Dermis blood vessel endothelial cell (primary cell): ENCODE results near the gene ADAMTSL2. TPM values are rescaled to one million over a fixed set of nuclear protein-coding genes. Genes with fewer than 3 reads are reported as not detected.

Experiments
- DNase-seq: peaks from one replicate; pipeline ENCODE4 v3.0.0; 2010
- total RNA-seq: library from RNA; depleted of rRNA; stranded (reverse); fragments of >200 nt; gene quantifications from 2 replicates; pipeline ENCODE4 v1.2.3, GENCODE V29; 2014

ADAMTSL2 gene
- total RNA-seq, 1 donor from 2014 or later, result 0.17 TPM

- no peak for DNase-seq
These were observed 32.4 kb upstream of the ADAMTSL2 start for GRCh38 chr9:133502112-133502511.

GRCh38 chr9:133505186-133505830 is 29.2 kb upstream of the ADAMTSL2 start:
- no peak for DNase-seq

DNA sequence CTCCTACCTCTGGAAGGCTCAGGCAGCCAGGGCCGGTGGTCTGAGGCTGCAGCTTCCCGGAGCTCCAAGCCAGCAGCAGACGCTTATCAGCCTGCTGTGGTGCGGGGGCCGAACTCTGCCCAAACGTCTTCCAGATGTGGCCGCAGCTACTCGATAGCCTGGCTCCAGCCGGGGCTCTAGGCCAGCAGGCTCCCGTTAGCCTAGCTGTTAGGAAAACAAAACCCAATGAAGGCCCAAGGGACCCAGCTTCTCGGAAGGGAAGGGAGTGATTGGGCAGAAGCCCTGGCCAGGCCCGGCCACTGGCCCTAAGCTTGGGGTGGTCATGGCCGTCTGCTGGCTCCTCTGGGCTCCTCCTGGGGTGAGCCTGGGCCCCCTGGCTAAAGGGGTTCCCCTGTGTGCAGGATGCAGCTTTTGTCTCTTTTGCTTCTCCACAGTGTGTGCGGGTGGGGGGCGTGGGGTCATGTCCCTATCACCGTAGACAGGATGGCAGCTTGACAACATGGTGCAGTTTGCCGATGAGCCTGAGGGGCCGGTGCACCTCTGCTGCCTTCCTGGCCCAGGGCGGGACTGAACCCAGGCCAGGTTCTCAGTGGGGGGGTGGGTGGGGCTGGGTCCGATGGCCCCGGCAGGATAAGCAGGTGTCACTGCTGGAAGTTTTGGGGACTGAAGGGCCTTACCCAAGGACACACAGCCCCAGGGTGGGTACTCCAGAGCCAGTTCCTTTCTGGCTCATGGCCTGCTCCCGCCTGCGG is 28.4 kb upstream of the ADAMTSL2 start:
- no peak for DNase-seq

GRCh38 chr9:133506653-133507038 is 27.9 kb upstream of the ADAMTSL2 start:
- no peak for DNase-seq

- DNase-seq, result no peak
These were observed 27.1 kb upstream of the ADAMTSL2 start for GRCh38 chr9:133507246-133507965.

DNA sequence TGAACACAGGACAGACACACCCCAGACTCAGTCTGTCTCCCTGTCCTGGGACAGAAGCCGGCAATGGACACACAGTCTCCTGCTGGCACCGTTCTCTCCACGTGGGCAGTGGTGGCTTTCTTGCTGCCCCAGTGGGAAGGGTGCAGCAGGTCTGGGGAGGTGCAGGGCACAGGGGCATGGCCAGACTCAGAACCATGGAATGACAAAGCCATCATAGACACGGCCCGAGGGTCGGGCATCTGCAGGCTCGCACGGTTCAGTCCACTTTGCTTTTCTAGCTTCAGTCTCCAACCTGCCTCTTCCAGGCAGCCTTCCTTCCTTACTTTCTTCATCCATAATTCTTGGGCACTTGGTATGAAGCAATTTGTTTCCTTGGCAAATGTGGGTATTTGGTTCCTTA is 26.5 kb upstream of the ADAMTSL2 start:
- no peak for DNase-seq

GRCh38 chr9:133509179-133510083 is 25.1 kb upstream of the ADAMTSL2 start:
- DNase-seq, result peak; percentile 5

- no peak for DNase-seq
These were observed 23.5 kb upstream of the ADAMTSL2 start for GRCh38 chr9:133510926-133511505.

DNA sequence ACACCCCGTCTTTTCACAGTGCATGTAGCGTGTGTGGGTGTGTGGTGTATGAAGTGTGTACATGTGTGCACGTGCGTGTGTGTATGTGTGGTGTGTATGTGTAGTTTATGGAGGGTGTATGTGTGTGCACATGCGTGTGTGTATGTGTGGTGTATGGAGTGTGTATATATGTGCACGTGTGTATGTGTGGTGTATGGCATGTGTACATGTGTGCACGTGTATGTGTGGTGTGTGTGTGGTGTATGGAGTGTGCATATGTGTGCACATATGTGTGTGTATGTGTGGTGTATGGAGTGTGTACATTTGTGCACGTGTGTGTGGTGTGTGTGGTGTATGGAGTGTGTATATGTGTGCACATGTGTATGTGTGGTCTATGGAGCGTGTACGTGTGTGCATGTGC is 22.9 kb upstream of the ADAMTSL2 start:
- no peak for DNase-seq

GRCh38 chr9:133512253-133513213 is 22.0 kb upstream of the ADAMTSL2 start:
- no peak for DNase-seq

DNA sequence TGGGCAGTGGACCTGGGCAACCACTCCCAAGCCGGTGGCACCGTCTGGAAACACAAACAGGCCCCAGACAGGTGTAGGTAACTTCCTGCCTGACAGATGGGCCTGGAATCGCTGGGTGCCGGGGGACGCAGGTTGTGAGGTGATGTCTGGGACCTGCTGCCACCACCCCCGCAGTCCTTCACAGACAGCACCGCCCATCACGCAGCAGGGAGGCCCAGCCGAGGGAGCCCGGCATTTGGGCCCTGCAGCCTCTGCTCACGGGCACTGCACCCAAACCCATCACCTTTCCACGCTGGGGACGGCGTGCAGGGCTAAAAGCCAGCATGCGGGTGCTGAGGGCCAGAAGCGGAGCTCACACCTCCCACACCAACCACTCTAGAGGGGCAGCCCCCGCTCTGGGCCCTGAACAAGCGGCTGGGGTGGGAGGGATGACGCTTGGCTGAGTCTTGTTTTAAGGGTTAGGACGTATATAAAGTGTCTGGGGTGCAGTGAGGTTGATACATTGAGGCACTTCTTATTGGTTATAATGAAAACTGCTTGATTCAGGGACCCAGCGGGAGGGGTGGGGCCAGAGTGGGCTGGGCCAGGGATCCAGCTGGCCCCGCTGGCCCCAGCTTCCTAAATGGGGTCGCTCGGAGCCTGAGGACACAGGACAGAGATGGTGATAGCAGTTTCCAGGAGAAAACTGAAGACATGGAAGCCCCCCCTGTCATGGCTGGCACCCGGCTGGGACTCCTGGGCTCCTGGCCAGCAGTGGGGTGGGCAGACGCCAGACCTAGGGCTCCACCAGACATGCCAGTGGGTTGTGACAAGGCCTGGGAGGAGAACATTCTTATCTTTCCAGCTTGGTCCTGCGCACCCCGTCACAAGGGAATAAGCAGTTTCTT is 21.0 kb upstream of the ADAMTSL2 start:
- DNase-seq, result no peak

GRCh38 chr9:133514460-133515239 is 19.9 kb upstream of the ADAMTSL2 start:
- no peak for DNase-seq

DNA sequence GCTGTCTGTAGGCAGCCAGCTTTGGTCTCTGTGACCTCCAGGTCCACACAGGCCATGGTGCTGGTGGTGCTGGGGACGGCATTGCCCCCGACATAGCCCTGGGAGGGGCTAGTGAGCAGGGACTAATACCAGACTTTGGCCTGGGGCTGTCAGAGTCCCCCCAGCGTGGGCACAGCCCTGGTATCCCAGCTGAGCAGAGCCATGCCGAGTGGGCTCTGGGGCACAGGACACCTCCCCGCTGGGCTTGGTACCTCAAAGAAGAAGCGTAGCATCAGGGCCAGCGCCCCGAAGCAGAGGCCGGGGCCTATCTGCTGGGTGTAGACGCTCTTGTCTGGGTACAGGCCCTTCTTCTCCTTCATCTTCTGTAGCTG is 19.3 kb upstream of the ADAMTSL2 start:
- no peak for DNase-seq

- no peak for DNase-seq
These were observed 18.8 kb upstream of the ADAMTSL2 start for GRCh38 chr9:133515615-133516255.

GRCh38 chr9:133516256-133516960 is 18.1 kb upstream of the ADAMTSL2 start:
- DNase-seq, result no peak

DNA sequence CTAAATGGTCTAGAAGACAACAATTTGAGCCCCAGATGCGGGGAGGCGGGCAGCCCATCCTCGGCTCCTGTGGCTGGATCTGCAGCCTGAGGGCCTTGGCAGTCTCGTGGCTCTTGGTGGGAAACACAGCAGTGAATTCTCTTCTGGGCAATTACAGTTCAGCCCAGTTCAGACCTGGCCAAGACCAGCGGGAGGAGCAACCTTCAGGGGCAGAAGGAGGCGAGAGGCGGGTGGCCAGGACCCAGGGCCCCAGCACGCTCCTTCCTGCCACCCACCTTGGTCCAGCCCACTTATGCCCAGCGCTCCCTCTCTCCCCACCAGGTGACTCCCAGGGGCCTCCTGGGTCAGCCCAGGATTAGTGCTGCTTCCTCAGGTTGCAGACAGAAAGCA is 17.5 kb upstream of the ADAMTSL2 start:
- no peak for DNase-seq

- no peak for DNase-seq
These were observed 16.8 kb upstream of the ADAMTSL2 start for GRCh38 chr9:133517711-133518110.

DNA sequence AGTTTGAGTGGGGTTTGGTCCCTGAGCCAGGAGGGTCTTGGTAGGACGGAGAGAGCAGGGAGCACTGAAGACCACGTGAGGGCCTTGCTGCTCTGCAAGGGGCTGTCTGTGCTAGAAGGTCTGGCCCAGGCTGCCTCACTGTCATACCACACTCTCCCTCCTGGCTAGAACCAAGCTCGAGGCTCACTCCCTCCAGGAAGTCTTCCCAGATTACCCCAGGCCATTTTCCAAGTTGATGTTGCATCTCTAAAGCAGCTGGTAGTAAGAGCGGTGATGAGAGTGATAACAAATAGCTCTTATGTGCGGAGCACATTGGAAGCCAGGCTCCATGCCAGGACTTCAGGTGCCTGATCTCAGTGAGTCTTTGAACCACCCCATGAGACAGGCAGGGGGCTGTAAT is 16.3 kb upstream of the ADAMTSL2 start:
- no peak for DNase-seq
